ENCODE data around the gene ZNF343. TPM values are rescaled to one million over a fixed set of nuclear protein-coding genes. Genes with fewer than 3 reads are reported as not detected.

Gene ZNF343
- total and polyA plus RNA-seq, 2 experiments from 2014 or later: 2.4 to 6.4 TPM

GRCh38 chr20:2451939-2452732 lies 56.6 kb downstream of the ZNF343 start:
- Histone ChIP-seq H3K4me2 (no peak overlapping the region), H3K79me2 (replicated peaks; ENCODE audit: insufficient read depth) (no peaks in the 10 kb centered on the region), H3K36me3 (ENCODE audit: insufficient read depth) (no peaks in the 10 kb centered on the region), H3K27me3 (ENCODE audit: insufficient read depth) (no peaks in the 10 kb centered on the region), H2AFZ (no peak overlapping the region), H3K9me2 (ENCODE audit: insufficient read depth) (no peaks in the 10 kb centered on the region), H3F3A (replicated peaks; ENCODE audit: low read depth) (no peaks in the 10 kb centered on the region; the same call in 1 of the 2 replicates), H3K27ac (ENCODE audit: low read depth) (no peak overlapping the region), H4K20me1 (replicated peaks; ENCODE audit: insufficient read depth) (no peaks in the 10 kb centered on the region; the same call in 1 of the 2 replicates), H3K4me1 (ENCODE audit: insufficient read depth) (no peaks in the 10 kb centered on the region), H3K4me3 (no peak overlapping the region)
- Mint-ChIP-seq H3K9me3 (no peaks in the 10 kb centered on the region), H3K4me3 (no peak overlapping the region), H3K27me3 (ENCODE audit: insufficient read depth, low read depth, poor library complexity) (peaks cover 2% of the 10 kb centered on the region), H3K27ac (no peak overlapping the region), H3K4me1 (no peaks in the 10 kb centered on the region), H3K36me3 (ENCODE audit: low read depth) (no peaks in the 10 kb centered on the region)
- ATAC-seq: peak; percentile 84
- TF ChIP-seq NANOG (IDR thresholded peaks at IDR 0.05; ENCODE audit: borderline replicate concordance): no peak
- peak; percentile 79 to 93 for TF ChIP-seq CTCF (conservative IDR thresholded peaks at IDR 0.05; ENCODE audit: low read depth in 2 of 2)
- TF ChIP-seq STAT1 (IDR thresholded peaks at IDR 0.05; ENCODE audit: unreplicated experiment): no peak
- TF ChIP-seq, protein P1, sequence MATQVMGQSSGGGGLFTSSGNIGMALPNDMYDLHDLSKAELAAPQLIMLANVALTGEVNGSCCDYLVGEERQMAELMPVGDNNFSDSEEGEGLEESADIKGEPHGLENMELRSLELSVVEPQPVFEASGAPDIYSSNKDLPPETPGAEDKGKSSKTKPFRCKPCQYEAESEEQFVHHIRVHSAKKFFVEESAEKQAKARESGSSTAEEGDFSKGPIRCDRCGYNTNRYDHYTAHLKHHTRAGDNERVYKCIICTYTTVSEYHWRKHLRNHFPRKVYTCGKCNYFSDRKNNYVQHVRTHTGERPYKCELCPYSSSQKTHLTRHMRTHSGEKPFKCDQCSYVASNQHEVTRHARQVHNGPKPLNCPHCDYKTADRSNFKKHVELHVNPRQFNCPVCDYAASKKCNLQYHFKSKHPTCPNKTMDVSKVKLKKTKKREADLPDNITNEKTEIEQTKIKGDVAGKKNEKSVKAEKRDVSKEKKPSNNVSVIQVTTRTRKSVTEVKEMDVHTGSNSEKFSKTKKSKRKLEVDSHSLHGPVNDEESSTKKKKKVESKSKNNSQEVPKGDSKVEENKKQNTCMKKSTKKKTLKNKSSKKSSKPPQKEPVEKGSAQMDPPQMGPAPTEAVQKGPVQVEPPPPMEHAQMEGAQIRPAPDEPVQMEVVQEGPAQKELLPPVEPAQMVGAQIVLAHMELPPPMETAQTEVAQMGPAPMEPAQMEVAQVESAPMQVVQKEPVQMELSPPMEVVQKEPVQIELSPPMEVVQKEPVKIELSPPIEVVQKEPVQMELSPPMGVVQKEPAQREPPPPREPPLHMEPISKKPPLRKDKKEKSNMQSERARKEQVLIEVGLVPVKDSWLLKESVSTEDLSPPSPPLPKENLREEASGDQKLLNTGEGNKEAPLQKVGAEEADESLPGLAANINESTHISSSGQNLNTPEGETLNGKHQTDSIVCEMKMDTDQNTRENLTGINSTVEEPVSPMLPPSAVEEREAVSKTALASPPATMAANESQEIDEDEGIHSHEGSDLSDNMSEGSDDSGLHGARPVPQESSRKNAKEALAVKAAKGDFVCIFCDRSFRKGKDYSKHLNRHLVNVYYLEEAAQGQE (IDR thresholded peaks at IDR 0.05; ENCODE audit: unreplicated experiment): no peak
- TF ChIP-seq ZNF331 (CRISPR knock-in tag; IDR thresholded peaks at IDR 0.05; ENCODE audit: low read depth): no peak
- peak; percentile 91 for DNase-seq (ENCODE audit: low spot score)

DNA sequence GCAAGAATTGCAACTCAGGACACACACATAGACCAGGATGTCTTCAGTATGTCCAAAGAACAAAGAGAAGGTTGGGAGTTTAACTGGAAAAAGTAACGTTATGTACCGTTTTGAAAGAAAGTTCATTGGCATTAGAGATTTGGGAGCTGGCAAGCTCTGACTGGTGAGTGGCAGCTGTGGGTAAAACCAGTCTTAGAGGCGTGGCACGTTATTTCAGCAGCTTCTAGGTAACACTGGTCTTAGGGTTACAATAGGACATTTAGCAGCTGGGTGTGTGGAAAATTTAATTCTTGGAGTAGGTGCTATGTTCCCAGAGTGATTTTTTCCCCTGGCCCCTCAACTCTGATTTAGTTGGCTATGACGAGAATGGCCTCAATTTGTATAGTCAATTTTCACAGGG lies 57.3 kb downstream of the ZNF343 start:
- no peak overlapping the region for H3K4me3 Mint-ChIP-seq
- H2AFZ ChIP-seq: no peak overlapping the region
- no peak overlapping the region for H3K4me3 ChIP-seq
- H3F3A ChIP-seq (replicated peaks; ENCODE audit: low read depth): no peaks in the 10 kb centered on the region; the same call in 1 of the 2 replicates
- peaks cover 2% of the 10 kb centered on the region for H3K27me3 Mint-ChIP-seq (ENCODE audit: insufficient read depth, low read depth, poor library complexity)
- H3K27me3 ChIP-seq (ENCODE audit: insufficient read depth): no peaks in the 10 kb centered on the region
- H3K36me3 ChIP-seq (ENCODE audit: insufficient read depth): no peaks in the 10 kb centered on the region
- no peak overlapping the region for H3K27ac ChIP-seq (ENCODE audit: low read depth)
- no peaks in the 10 kb centered on the region for H3K9me3 Mint-ChIP-seq
- H3K4me2 ChIP-seq: no peak overlapping the region
- H3K4me1 Mint-ChIP-seq: no peaks in the 10 kb centered on the region
- H3K4me1 ChIP-seq (ENCODE audit: insufficient read depth): no peaks in the 10 kb centered on the region
- H3K9me2 ChIP-seq (ENCODE audit: insufficient read depth): no peaks in the 10 kb centered on the region
- no peaks in the 10 kb centered on the region for H3K36me3 Mint-ChIP-seq (ENCODE audit: low read depth)
- no peak for ATAC-seq
- no peaks in the 10 kb centered on the region for H3K79me2 ChIP-seq (replicated peaks; ENCODE audit: insufficient read depth)
- H4K20me1 ChIP-seq (replicated peaks; ENCODE audit: insufficient read depth): no peaks in the 10 kb centered on the region; the same call in 1 of the 2 replicates
- no peak for DNase-seq (ENCODE audit: low spot score)
- H3K27ac Mint-ChIP-seq: no peak overlapping the region
- TF ChIP-seq POLR2AphosphoS5 (IDR thresholded peaks at IDR 0.05; ENCODE audit: low read depth): no peak
- no peak for TF ChIP-seq EZH2phosphoT487 (IDR thresholded peaks at IDR 0.05; ENCODE audit: unreplicated experiment)
- no peak for TF ChIP-seq ZNF114 (CRISPR knock-in tag; IDR thresholded peaks at IDR 0.05)
- no peak for TF ChIP-seq ETS1 (IDR thresholded peaks at IDR 0.05)
- no peak for TF ChIP-seq EZH2 (IDR thresholded peaks at IDR 0.05; ENCODE audit: low read depth, unreplicated experiment)
- no peak for TF ChIP-seq CREB1 (CRISPR knock-in tag; IDR thresholded peaks at IDR 0.05; ENCODE audit: low read depth)
- TF ChIP-seq JUNB (IDR thresholded peaks at IDR 0.05; ENCODE audit: unreplicated experiment): no peak
